ACC112 (cell line): ENCODE data around the gene AGAP1.

ENCODE experiments used
- H2AFZ ChIP-seq: fragments of 200-600 bp; sonication (generic); one replicate; pipeline ENCODE4 v1.6.0; 2017; ENCODE audit warnings: antibody characterized with exemption, low read length; ENCODE audit not compliant: unreplicated experiment
- H3K27ac ChIP-seq: fragments of 200-600 bp; sonication (generic); 2 replicates; pipeline ENCODE4 v1.5.1; 2014; ENCODE audit warnings: low read depth, mild to moderate bottlenecking, antibody characterized with exemption, low read length, moderate library complexity
- H3K27me3 ChIP-seq: fragments of 200-600 bp; sonication (generic); 2 replicates; pipeline ENCODE4 v1.6.1; 2014; ENCODE audit warnings: mild to moderate bottlenecking, antibody characterized with exemption, low read length, moderate library complexity, mixed read lengths; ENCODE audit not compliant: insufficient read depth
- H3K36me3 ChIP-seq: fragments of 200-600 bp; sonication (generic); 2 replicates; pipeline ENCODE4 v1.6.1; 2016; ENCODE audit warnings: mild to moderate bottlenecking, antibody characterized with exemption, low read length, moderate library complexity, mixed read lengths; ENCODE audit not compliant: insufficient read depth
- H3K4me1 ChIP-seq: fragments of 200-600 bp; sonication (generic); one replicate; pipeline ENCODE4 v1.6.1; 2016; ENCODE audit warnings: low read length, mixed read lengths; ENCODE audit not compliant: insufficient read depth, unreplicated experiment, control insufficient read depth
- H3K4me3 ChIP-seq: fragments of 200-600 bp; sonication (generic); 2 replicates; pipeline ENCODE4 v1.5.1; 2014; ENCODE audit warnings: mild to moderate bottlenecking, low read depth, low read length
- H3K79me2 ChIP-seq: fragments of 200-600 bp; sonication (generic); one replicate; pipeline ENCODE4 v1.6.0; 2016; ENCODE audit warnings: low read length; ENCODE audit not compliant: control insufficient read depth, unreplicated experiment, insufficient read depth

The AGAP1 gene

DNA sequence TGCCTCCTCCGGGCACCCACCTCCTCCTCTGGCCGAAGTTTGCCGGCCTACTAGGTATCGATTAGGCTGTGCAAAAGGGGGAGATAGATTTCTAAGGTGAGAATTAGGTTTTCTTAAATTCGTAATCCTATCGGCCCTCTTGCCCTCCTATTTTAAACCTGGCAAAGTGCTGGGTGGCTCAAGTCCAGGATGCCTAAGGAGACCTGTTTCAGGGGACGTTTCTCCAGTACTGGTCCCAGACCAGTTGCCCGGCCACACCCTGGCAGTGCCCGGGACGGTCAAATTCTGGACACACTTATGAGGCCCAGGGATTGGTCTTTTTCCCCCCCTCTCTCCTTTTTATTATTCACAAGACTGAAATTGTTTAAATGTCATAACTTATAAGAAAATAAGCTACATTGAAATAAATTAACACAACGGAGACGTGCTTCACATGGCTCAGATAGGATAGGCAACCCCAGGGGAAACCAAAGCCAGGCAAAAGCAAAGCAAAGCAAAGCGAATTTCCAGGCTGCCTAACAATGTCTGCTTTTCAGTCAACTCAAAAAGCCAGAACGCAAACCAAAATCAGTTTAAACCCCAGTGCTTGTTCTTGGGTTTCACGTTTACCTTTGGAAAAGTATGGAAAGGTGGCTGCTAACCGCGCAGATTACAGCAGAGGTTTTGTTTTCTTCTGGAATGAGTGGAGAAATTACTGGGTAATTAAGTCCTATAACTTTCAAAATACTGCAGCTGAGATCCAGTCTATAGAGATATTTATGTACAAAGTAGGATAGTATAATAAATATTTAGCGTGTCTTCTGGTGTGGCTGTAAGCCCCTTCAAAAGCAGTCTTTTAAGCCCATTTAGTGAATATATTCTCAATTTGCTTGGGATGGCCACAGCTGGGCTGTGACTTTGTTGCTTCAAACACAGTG, 671.3 kb downstream of the AGAP1 start:
- H3K79me2 ChIP-seq, result no peaks in the 10 kb centered on the region
- H2AFZ ChIP-seq, result no peak overlapping the region
- H3K36me3 ChIP-seq, result no peaks in the 10 kb centered on the region
- peak overlapping the region; percentile 67; the same call in 1 of the 2 replicates for H3K4me3 ChIP-seq
- peaks cover 5% of the 10 kb centered on the region for H3K4me1 ChIP-seq
- H3K27me3 ChIP-seq, result peaks cover 100% of the 10 kb centered on the region
- H3K27ac ChIP-seq, result no peak overlapping the region

DNA sequence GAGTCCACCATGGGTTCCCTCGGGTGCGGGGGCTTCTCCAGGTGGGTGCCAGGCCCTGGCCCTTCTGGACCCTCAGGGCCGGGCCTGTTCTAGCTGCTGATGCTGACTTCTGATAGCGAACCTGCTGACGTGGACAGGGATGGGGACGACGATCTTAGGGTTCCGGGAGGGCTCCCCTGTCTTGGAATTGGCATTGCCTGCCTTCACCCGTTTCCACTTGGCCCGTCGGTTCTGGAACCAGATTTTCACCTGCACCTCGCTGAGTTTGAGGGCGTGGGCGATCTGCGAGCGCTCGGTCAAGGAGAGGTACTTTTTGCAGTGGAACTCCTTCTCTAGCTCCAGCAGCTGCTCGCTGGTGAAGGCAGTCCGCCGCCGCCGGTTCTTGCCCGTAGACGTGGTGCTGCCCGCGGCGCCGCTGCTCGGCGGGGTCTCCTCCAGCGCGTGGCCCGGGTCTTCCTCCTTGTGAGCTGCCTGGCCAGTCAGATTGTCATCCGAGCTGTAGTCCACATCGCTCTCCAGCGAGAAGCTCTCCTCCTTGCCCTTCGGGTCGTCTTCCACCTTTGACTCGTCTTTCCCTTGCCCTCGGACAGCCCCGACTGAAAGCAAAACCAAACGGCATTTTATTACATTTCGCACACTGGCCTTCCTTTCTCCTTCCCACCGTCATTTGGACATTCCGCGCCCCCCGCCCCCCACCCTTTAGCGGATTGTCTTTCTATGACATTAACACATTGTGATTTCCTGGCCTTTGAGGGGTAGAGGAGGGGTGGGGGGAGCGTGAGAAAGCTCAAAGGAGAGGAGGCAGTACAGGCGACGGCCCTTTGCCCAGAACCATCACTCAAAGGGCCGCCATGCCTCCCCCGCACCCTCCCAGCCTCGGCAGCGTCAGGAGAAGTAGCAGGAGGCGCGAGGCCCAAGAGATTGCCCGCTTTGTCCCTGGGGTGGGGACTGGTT, 672.3 kb downstream of the AGAP1 start:
- Histone ChIP-seq H3K27me3 (peaks cover 100% of the 10 kb centered on the region), H2AFZ (no peak overlapping the region), H3K79me2 (no peaks in the 10 kb centered on the region), H3K4me1 (peaks cover 5% of the 10 kb centered on the region), H3K4me3 (peak overlapping the region; percentile 60), H3K36me3 (no peaks in the 10 kb centered on the region), H3K27ac (no peak overlapping the region)

DNA sequence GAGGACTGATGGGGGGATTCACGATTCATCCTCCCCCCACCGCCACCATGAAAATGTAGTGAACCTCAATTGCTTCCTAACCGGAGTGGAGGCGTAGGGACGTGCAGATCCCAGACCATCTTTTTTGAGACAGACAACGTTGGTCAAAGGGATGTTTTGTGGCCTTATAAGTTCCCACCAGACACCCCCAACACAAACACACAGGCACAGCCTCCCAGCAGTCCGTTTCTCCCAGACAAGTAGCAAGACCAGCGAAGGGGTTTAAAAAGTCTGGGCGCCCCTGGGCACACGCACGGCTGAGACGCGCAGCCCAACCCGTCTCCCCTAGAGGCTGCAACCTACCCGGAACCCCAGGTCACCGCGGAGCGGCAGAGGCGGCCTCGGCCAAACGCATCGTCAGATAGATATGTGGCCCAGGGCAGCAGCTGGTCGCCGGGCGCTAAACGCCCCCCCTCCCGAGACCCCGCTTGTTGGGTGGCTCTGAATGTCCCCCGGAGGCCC, 673.0 kb downstream of the AGAP1 start:
- Histone ChIP-seq H3K4me3 (peak overlapping the region; percentile 60), H3K27ac (no peak overlapping the region), H3K27me3 (peaks cover 100% of the 10 kb centered on the region), H3K4me1 (peaks cover 5% of the 10 kb centered on the region), H3K79me2 (no peaks in the 10 kb centered on the region), H2AFZ (no peak overlapping the region), H3K36me3 (no peaks in the 10 kb centered on the region)

DNA sequence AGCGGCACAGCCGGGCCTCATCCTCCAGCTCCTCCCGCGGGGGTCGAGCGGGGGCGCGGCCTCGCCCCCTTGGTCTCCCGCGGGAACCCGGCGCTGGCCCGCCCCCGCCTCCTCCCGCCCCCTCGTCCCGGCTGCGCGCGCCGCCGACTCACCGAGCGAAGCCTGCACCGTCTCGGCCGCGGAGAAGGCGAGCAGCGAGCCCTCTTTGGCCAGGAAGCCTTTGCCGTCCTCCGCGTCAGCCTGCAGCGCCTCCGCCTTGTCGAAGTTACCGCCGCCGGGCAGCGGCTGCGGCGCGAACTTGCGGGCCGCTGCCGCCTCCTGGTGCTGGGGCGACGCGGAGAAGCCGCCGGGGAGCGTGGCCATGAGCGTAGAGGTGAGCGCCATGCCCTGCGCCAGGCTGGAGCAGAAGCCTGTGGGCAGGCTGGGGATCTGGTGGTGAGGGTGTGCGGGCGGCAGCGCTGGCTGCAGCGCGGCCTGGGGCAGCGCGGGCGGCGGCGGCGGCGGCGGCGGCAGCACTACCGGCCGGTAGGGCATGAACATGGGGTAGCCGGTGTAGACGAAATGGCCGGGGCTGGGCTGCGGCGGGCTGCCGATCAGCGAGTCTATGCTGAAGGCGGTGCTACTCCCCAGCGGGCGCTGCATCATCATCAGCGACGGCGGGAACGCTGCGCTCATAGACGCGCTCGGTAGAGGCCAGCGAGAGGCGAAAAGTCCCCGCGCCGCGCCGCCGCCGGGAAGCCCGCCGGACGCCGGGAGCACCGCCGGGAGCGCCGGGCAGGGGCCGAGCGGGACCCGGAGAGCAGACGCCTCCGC, 673.7 kb downstream of the AGAP1 start:
- Histone ChIP-seq H2AFZ (no peak overlapping the region), H3K27me3 (peaks cover 100% of the 10 kb centered on the region), H3K36me3 (no peaks in the 10 kb centered on the region), H3K79me2 (no peaks in the 10 kb centered on the region), H3K27ac (no peak overlapping the region), H3K4me1 (peaks cover 5% of the 10 kb centered on the region), H3K4me3 (peak overlapping the region; percentile 60; the same call in 1 of the 2 replicates)

DNA sequence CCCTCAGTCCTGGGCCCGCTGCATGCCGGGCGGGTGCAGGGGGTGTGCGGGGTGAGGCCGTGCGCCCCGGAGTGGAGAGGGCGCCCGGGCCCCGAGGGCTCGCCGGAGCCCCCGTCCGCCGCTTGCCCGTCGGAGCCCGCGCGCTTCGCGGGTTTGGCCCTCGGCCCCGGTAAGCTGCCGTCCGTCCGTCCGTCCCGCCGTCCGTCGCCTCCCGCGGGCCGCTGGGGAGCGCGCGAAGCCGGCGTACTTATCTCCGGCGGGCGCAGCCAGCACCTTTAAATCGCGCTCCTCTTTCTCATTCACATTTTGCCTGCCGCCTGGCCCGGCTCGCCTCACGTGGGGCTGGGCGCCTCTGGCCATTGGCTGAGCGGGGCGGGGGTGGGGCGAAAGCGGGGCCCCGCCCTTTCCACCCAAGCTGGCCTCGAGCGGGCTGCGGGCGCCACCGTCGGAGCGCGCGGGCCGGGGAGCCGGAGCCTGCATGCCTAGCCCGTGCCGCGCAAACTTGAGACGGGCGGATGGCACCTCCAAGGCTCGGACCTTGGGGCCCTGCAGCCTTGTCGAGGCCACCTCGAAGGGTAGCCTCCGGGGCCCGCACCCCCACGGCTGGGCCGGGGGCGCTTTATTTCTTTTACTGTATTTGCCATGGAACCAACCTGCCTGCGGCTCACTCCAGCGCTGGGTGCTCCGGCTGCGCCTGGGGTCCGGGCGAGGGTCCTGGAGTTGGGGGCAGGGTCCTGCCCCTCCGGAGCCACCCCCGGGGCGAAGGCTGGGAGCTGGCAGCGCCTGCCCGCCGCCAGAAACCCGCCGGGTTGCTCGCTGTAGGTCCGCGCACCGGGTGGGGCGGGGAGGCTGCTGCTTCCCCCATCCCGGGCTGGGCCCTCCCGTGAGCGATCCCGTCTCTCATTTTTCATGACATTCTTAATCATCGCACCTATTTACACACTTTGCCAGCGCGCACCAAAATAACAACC, 674.6 kb downstream of the AGAP1 start, which contains the start of gene GBX2:
Gene GBX2 (minus strand): TSS at position 277 of the 971 bp plus-strand sequence. CDS start 415 bp downstream, outside the sequence.
- Histone ChIP-seq H3K36me3 (no peaks in the 10 kb centered on the region), H3K27me3 (peaks cover 100% of the 10 kb centered on the region), H3K79me2 (no peaks in the 10 kb centered on the region), H2AFZ (no peak within 1 kb of the TSS), H3K4me1 (peaks cover 5% of the 10 kb centered on the region), H3K4me3 (peak within 1 kb of the TSS; percentile 60; the same call in 1 of the 2 replicates), H3K27ac (no peak within 1 kb of the TSS)

DNA sequence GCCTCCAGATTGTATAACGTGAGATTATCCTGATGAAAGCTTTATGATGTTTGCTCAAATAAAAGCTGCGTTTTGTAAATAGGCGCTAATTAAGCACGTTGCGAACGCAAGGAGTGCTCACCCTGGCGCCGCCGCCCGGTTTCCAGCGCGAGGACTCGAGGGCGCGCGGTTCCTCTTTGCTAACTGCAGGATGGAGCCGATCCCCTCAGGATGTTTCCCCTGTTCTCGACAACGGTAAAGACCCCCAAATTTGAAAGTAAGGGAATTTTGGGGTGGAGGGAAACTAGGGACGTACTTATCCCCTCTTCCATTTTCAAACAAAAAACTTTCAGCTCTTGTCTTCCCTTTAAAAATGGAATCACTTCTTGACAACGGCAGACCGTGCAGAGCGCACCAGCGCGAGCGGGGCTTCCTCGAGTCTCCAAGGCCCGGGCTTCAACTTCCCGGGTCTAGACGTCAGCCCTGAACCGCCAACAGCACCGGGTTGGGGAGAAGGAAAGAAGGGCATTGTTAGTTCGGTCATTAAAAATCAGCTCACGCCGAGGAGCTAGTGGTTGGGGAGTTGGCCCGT, 675.4 kb downstream of the AGAP1 start:
- H3K79me2 ChIP-seq, result no peaks in the 10 kb centered on the region
- H3K27me3 ChIP-seq, result peaks cover 100% of the 10 kb centered on the region
- no peak overlapping the region for H2AFZ ChIP-seq
- H3K27ac ChIP-seq, result no peak overlapping the region
- H3K4me1 ChIP-seq, result peaks cover 4% of the 10 kb centered on the region
- no peak overlapping the region for H3K4me3 ChIP-seq
- H3K36me3 ChIP-seq, result no peaks in the 10 kb centered on the region

DNA sequence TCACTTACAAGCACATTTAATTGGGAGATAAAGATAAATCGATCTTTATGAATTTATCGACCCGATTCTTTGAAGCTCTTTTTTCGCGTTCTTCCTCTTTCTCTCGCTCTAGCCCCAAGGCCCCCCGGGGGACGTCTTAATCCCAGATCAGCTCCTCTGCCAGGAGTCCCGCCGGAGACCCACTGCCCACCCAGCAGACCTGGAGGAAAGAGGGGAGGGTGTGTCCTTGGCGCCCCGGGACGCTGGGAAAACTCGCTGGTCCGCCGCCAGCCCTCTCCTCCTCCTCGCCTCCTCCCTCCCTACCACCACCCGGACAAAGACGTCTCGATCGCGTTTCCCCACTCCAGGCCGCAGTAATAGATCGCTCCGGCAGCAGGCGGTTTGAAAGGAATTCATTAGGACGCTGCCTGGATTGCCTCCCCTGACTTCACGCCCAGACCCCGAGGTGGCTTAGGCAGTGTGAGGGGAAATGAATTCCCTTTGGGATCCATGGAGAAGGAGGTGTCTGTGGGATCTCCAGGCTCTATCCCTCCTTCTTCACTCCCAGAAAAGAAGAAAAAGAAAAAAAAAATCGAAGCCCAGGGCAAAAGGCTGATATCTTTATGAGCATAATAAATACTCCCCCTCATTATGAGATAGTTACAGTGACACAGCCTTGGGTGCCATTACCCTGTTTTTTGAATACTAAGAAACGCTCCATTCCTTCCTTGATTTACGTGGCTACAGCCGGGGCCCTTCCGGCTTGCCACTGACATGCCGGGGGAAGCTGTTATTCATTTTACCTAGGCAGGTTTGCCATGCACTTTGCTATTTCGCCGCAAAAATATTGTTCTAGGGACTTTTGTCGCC, 676.1 kb downstream of the AGAP1 start:
- Histone ChIP-seq H3K36me3 (no peaks in the 10 kb centered on the region), H3K27me3 (peaks cover 100% of the 10 kb centered on the region)

DNA sequence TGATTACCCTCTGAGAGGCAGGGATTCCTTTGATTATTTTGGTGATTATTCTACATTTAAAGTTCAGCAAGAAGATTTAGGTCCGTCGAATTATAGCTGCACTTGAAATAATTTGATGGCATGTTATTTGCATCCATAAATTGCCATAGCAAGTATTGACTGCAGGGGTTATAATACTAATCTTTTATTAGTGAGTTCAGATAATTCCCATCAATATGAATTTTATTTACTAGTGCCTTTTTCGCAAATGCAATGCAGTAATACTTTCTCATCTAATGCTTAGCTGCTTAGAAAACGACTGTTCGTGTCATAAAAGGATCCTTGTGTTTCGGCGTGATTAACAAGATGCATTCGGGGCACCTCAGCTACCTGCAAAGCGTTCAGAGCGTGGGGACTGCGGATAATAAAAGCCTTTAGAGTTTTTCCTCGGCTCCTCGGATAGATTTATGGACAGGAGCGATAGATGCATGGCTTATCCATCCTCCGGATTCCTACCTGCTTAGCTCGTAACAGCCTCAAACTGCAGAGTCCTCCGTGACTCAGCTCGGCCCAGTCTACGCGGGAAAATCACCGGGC, 676.8 kb downstream of the AGAP1 start:
- no peaks in the 10 kb centered on the region for H3K36me3 ChIP-seq
- H3K4me3 ChIP-seq, result no peak overlapping the region
- peaks cover 98% of the 10 kb centered on the region for H3K27me3 ChIP-seq

More for the DNA sequence above, 676.1 kb downstream of the AGAP1 start:
- H3K79me2 ChIP-seq, result no peaks in the 10 kb centered on the region
- no peak overlapping the region for H2AFZ ChIP-seq
- H3K27ac ChIP-seq, result no peak overlapping the region
- no peaks in the 10 kb centered on the region for H3K4me1 ChIP-seq
- H3K4me3 ChIP-seq, result no peak overlapping the region

More for the DNA sequence above, 676.8 kb downstream of the AGAP1 start:
- Histone ChIP-seq H3K79me2 (no peaks in the 10 kb centered on the region), H2AFZ (no peak overlapping the region), H3K4me1 (no peaks in the 10 kb centered on the region), H3K27ac (no peak overlapping the region)
